ENCODE results near the gene RNASE8.
A peak's percentile ranks its signal among the peaks of the same experiment; 100 is the strongest.

Gene RNASE8

GRCh38 chr14:21093769-21094681 is 36.4 kb downstream of the RNASE8 start:
- DNase-seq, result peak; percentile 67

- DNase-seq, result no peak
Observed at GRCh38 chr14:21095430-21096205, 38.0 kb downstream of the RNASE8 start.

GRCh38 chr14:21096438-21096837 is 38.8 kb downstream of the RNASE8 start:
- DNase-seq, result no peak

GRCh38 chr14:21096978-21097635 is 39.5 kb downstream of the RNASE8 start:
- DNase-seq, result no peak

- DNase-seq, result no peak
Observed at GRCh38 chr14:21097636-21098075, 40.0 kb downstream of the RNASE8 start.

GRCh38 chr14:21098076-21098891 is 40.7 kb downstream of the RNASE8 start, which contains the start of gene ZNF219:
Gene ZNF219 (minus strand): TSS chr14:21098655. CDS start chr14:21093591, 5,064 bp downstream.
- no peak for DNase-seq

DNA sequence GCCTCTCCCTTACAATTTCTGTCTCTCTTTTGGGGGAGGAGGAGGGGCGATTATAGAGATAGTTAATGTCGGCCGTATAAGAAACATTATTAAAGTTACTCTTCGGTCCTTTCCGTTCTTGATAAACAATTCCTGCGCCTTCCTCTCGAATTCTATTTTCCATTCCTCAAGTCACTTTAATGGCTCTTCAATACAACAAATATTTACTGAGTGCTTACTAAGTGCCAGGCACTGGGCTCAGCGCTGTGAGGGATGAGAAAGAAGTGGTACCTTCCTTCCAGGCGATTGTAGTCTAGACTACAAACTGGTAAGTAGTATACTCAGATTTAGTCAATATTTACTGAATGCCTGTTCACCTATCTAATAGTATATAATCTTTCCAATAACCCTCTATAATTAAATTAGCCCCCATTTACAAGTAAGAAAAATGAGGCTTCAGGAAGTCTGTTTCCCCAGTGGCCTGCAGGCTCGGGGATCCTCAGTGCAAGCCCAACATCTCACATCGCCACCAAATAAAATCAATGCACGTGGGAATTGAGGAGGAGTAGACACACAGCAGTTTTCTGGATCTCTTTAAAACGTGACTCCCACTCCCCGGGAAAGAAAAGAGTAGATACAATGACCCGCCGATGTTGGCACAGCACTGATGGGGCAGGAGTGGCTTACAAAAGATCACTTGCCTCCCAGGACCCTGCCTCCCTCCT is 41.4 kb downstream of the RNASE8 start:
- peak; percentile 14 for DNase-seq

GRCh38 chr14:21099596-21099985 is 42.0 kb downstream of the RNASE8 start:
- no peak for DNase-seq

GRCh38 chr14:21100931-21101330 is 43.3 kb downstream of the RNASE8 start, which contains the start of gene TMEM253:
Gene TMEM253 (plus strand): TSS chr14:21101066. CDS start chr14:21101344, 278 bp downstream.
- DNase-seq, result no peak

- no peak for DNase-seq
Observed at GRCh38 chr14:21101802-21102413, 44.3 kb downstream of the RNASE8 start.

- no peak for DNase-seq
Observed at GRCh38 chr14:21102521-21103410, 45.1 kb downstream of the RNASE8 start.

GRCh38 chr14:21103411-21103709 is 45.7 kb downstream of the RNASE8 start:
- DNase-seq, result no peak

DNA sequence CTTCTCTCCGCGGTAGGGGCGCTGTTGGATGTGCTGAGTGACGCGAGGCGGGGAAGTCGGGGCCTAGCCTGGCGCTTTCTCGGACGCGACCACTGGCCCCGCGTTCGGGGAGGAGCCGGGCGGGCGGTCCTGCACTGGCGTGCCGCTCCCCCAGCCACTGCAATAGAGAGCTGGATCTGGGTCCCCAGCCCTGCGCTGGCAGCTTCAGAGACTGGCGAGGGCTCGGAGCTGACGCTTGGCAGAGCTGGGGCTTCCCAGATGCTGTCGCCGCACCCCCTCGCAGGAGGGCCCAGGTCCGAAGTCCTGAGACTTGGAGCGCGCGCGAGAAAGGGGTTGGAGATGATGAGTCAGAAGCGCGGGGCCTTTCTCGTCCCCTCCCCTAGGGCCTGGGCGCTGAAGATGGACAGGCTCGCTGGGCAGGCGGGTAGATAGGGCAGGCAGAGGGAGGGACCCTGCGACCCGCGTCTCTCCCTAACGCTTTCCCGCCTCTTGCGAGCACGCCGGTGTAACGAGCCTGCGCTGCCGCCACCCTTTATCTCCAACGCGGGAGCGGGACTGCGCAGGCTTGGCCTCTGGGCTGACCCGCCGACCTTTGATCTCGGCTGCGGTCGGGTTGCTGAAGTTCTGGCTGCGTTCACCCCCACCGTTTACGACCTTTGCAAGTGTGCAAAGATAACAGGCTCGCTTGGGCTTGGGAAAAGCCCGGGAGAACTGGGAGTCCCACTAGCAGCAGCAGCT is 46.3 kb downstream of the RNASE8 start:
- DNase-seq, result peak; percentile 86

DNA sequence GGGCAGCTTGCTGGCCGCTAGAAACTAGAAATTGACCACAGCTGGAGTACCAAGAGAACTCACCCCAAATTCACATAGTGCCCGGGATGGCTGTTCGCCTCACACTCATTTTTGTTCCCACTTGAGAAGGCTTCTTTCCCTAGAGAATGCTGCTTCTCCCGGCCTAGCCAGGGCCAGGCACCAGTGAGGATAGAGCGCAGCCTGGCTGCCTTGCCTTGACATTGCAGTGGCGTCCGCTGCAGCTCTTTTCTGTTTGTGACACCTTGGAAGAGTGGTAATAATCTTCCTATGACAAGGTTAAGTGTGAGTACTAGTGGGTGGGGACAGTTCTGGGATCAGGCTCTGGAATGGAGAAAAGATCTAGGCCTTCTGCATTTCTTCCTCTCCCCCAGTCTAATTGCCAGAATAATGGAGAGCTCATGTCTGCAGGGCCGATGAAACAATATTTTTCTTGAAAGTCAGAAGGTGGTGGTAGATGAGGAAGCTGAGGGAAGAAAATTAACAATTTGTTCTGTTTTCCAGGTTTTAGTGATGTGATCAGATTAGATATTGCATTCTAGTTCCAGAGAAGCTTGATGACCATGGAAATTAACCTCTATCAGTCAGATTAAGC is 46.9 kb downstream of the RNASE8 start:
- peak; percentile 76 for DNase-seq

DNA sequence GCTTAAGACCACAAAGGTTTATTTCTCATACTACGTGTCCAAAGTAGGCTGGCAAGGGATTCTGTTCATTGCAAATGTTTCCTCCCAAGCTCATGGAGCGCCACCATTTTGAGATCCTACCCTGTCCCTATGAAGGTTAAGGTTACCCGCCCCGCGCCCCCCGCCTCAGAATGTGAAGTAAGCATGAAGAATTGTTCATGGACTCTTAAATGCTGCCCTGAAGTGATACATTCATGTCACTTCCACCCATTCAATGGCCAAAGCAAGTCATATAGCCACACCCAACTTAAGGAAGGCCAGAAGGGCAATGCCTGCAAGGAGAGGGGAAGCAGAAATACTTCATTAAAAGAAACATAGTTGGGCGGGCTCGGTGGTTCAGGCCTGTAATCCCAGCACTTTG is 47.5 kb downstream of the RNASE8 start:
- DNase-seq, result no peak

DNA sequence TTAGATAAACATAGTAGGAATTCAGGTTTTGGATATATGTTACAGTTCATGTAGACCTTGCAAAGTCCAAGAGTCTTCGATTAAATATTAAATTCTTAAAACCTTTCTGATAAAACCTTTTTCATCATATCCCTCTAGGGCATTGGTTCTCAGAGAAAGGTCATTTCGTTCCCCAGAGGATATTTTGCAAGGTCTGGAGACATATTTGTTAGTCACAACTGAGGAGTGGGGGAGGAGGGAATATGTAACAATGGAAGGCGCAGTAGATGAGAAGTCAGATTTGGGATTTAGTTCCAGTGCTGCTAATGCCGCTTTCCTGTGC is 48.5 kb downstream of the RNASE8 start:
- DNase-seq, result no peak

DNA sequence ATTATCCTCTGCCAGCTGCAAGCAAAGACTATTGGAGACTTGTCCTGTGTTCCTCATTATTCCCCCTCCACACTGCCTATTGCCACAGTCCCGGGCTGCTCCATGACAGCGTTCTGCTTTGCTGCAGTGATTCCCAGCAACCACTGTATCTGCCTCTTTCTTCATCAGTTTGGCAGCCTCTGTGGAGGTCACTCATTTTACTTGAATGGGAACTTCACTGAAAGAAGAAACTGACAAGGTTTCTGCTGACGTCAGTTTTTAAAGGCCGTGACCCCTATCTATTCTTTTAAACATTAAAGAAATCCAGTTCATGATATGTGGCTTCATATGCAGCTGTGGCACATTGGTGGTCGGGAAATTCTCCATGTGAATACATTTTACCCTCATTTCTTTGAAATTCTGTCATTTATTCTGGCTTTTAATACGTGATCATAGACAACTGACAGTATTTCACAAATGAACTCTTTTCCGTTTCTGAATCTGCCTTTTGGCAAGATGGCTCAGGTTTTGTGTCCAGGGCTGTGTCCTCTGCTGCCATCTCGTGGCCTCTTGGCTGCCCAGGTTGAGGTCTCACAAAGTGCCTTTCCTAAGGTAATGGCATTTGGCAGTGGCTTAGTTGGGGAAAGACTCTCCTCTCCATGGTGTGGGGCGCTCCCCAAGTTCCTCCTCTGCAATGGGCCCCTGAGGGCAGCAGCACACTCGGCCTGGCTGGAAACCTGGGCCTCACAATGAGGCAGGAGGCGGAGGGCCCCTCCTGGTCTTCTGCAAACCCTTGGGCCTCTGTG is 49.1 kb downstream of the RNASE8 start:
- DNase-seq, result peak; percentile 78

DNA sequence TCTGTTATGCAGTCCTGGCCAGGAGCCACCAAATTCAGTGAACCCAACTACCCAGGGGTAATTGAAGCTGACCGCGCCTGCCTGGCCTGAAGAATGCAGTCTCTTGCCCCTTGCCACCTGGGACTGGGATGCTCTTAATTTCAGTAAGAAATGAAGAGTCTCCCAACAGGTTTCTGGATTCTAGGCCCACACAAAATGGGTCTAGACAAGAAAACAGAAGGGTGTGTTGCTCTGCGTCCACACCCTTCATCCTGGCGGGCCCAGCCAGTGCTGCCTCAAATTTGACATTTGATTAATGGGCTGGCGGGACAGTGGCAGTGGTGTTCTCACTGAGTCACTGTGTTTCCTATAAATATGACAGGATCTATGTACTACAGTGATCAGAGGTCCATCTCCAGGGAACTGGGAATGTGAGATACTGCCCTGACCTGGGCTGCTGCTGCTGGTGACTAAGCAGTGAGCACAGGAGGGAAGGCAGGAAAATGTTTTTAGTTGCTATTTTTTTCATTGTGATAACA is 49.7 kb downstream of the RNASE8 start:
- peak; percentile 31 for DNase-seq

All from kidney glomerular epithelial cell (primary cell).